HEK293T (cell line): Measurements from ENCODE around the gene NUDT5.

ENCODE experiments used
- ARNT ChIP-seq: fragments of 450-650 bp; IDR thresholded peaks from 2 replicates; pipeline ENCODE4 v1.6.1; 2017; ENCODE audit warnings: mild to moderate bottlenecking
- BHLHE40 ChIP-seq: fragments of 450-650 bp; IDR thresholded peaks from 2 replicates; pipeline ENCODE4 v1.6.1; 2016; ENCODE audit warnings: mild to moderate bottlenecking, moderate library complexity, borderline replicate concordance
- ELF4 ChIP-seq: fragments of 450-650 bp; IDR thresholded peaks from 2 replicates; pipeline ENCODE4 v1.6.1; 2017; ENCODE audit warnings: antibody characterized with exemption
- FOXK2 ChIP-seq: fragments of 450-650 bp; IDR thresholded peaks from 2 replicates; pipeline ENCODE4 v1.6.1; 2016; ENCODE audit warnings: mild to moderate bottlenecking
- FOXM1 ChIP-seq: fragments of 450-650 bp; IDR thresholded peaks from 2 replicates; pipeline ENCODE4 v1.6.1; 2017; ENCODE audit warnings: mild to moderate bottlenecking, borderline replicate concordance
- LEF1 ChIP-seq: fragments of 450-650 bp; IDR thresholded peaks from 2 replicates; pipeline ENCODE4 v1.6.1; 2017; ENCODE audit warnings: mild to moderate bottlenecking, borderline replicate concordance
- NFRKB ChIP-seq: fragments of 450-650 bp; IDR thresholded peaks from 2 replicates; pipeline ENCODE4 v1.6.1; 2016; ENCODE audit warnings: mild to moderate bottlenecking, moderate library complexity
- SP1 ChIP-seq: fragments of 450-650 bp; IDR thresholded peaks from 2 replicates; pipeline ENCODE4 v1.6.1; 2017
- SUZ12 ChIP-seq: fragments of 450-650 bp; IDR thresholded peaks from 2 replicates; pipeline ENCODE4 v1.6.1; 2016; ENCODE audit warnings: mild to moderate bottlenecking
- TARDBP ChIP-seq: fragments of 450-650 bp; IDR thresholded peaks from 2 replicates; pipeline ENCODE4 v1.6.1; 2016
- TF ChIP-seq, protein P1 (sequence below): fragments of 450-650 bp; IDR thresholded peaks from 2 replicates; pipeline ENCODE4 v1.6.1; 2016

DNA sequence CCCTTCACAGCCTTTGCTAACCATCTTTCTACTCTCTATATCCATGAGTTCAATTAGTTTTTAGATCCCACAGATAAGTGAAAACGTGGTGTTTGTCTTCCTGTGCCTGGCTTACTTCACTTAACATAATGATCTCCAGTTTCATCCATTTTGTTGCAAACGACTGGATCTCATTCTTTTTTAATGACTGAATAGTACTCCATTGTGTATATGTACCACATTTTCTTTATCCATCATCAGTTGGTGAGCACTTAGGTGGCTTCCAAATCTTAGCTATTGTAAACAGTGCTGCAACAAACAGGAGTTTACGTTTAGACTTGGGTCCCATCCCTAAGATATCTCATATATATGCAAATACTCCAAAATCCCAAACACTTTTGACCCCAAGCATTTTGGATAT, 9.4 kb upstream of the NUDT5 start:
- TF ChIP-seq ARNT (no peak), SUZ12 (no peak), TARDBP (no peak), NFRKB (no peak), SP1 (no peak), FOXM1 (no peak), LEF1 (no peak), BHLHE40 (no peak), FOXK2 (no peak), ELF4 (no peak)
- TF ChIP-seq, protein P1, sequence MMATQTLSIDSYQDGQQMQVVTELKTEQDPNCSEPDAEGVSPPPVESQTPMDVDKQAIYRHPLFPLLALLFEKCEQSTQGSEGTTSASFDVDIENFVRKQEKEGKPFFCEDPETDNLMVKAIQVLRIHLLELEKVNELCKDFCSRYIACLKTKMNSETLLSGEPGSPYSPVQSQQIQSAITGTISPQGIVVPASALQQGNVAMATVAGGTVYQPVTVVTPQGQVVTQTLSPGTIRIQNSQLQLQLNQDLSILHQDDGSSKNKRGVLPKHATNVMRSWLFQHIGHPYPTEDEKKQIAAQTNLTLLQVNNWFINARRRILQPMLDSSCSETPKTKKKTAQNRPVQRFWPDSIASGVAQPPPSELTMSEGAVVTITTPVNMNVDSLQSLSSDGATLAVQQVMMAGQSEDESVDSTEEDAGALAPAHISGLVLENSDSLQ = no peak
